Keratinocyte (primary cell): Measurements from ENCODE around the gene BCO1. TPM values are rescaled to one million over a fixed set of nuclear protein-coding genes. Genes with fewer than 3 reads are reported as not detected.

Experiments used
- DNase-seq: peaks from one replicate; pipeline ENCODE4 v3.0.0-alpha.2; 2011; ENCODE audit warnings: low read depth, missing footprints, low spot score
- FAIRE-seq: peaks from 2 replicates; lab custom pipeline; 2011; peaks lifted over from hg19 to GRCh38; lab: Jason Lieb, UNC
- H2AFZ ChIP-seq: 2 replicates; pipeline ENCODE4 v1.6.0; 2012; ENCODE audit warnings: low read length, control low read depth, inconsistent platforms; ENCODE audit not compliant: control insufficient read depth
- H3K27ac ChIP-seq: 2 replicates; pipeline ENCODE4 v1.5.1; 2011; ENCODE audit warnings: low read length; ENCODE audit not compliant: control insufficient read depth, insufficient read depth
- H3K27me3 ChIP-seq: 3 replicates; pipeline ENCODE4 v1.6.0; 2011; ENCODE audit warnings: low read length; ENCODE audit not compliant: control insufficient read depth, insufficient read depth; ENCODE audit errors: extremely low read depth
- H3K36me3 ChIP-seq, 2 experiments: 2 replicates in 1 of 2; 3 replicates in 1 of 2; pipeline ENCODE4 v1.5.1; 2011; ENCODE audit warnings: low read length in 2 of 2, mild to moderate bottlenecking in 1 of 2; ENCODE audit not compliant: control insufficient read depth in 2 of 2, insufficient read depth in 2 of 2; ENCODE audit errors: extremely low read depth in 1 of 2
- H3K4me1 ChIP-seq: 3 replicates; pipeline ENCODE4 v1.5.1; 2011; ENCODE audit warnings: low read length; ENCODE audit not compliant: control insufficient read depth, insufficient read depth; ENCODE audit errors: extremely low read depth
- H3K4me2 ChIP-seq: 3 replicates; pipeline ENCODE4 v1.6.0; 2011; ENCODE audit warnings: low read depth, low read length; ENCODE audit not compliant: control insufficient read depth, insufficient read depth; ENCODE audit errors: extremely low read depth
- H3K4me3 ChIP-seq, 3 experiments: fragments of 200-600 bp in 1 of 3; sonication (generic) in 1 of 3; 2 replicates in 2 of 3; 3 replicates in 1 of 3; pipeline ENCODE4 v1.5.1; 2011 to 2016; ENCODE audit warnings: low read length in 3 of 3, mild to moderate bottlenecking in 3 of 3, control low read depth in 2 of 3, inconsistent platforms in 1 of 3, low read depth in 1 of 3, mixed read lengths in 1 of 3, mixed run types in 1 of 3, moderate library complexity in 1 of 3; ENCODE audit not compliant: control insufficient read depth in 2 of 3, insufficient read depth in 2 of 3; ENCODE audit errors: extremely low read depth in 1 of 3
- H3K79me2 ChIP-seq: 2 replicates; pipeline ENCODE4 v1.6.0; 2012; ENCODE audit warnings: low read length; ENCODE audit not compliant: control insufficient read depth, insufficient read depth
- H3K9ac ChIP-seq: 3 replicates; pipeline ENCODE4 v1.6.0; 2011; ENCODE audit warnings: low read length; ENCODE audit not compliant: control insufficient read depth, insufficient read depth; ENCODE audit errors: extremely low read depth
- H3K9me1 ChIP-seq: 3 replicates; pipeline ENCODE4 v1.6.0; 2011; ENCODE audit warnings: low read length; ENCODE audit not compliant: control insufficient read depth, insufficient read depth; ENCODE audit errors: extremely low read depth
- H3K9me3 ChIP-seq: 2 replicates; pipeline ENCODE4 v1.5.1; 2012; ENCODE audit warnings: low read depth, low read length; ENCODE audit not compliant: control insufficient read depth
- H4K20me1 ChIP-seq: 3 replicates; pipeline ENCODE4 v1.6.0; 2011; ENCODE audit warnings: low read length; ENCODE audit not compliant: control insufficient read depth, insufficient read depth; ENCODE audit errors: extremely low read depth
- EZH2 ChIP-seq: IDR thresholded peaks from one replicate; pipeline ENCODE4 v1.6.1; 2012; ENCODE audit warnings: inconsistent platforms, mild to moderate bottlenecking, low read length, moderate library complexity
- dilution Hi-C: fragments of 300-500 bp; cut with MboI; formaldehyde crosslinking; loops from one replicate; pipeline ENCODE4 v1.7.0; 2020; ENCODE audit warnings: low sequenced_read_pairs; ENCODE audit not compliant: extremely low pct_ligation_motif_present
- polyA plus RNA-seq, 5 experiments: library from polyadenylated mRNA; depleted of rRNA in 3 of 5; stranded (reverse) in 3 of 5; stranded (forward) in 1 of 5; unstranded in 1 of 5; fragments of >200 nt; gene quantifications; 1 replicate in 1 of 5; 2 replicates in 3 of 5; 3 replicates in 1 of 5; pipeline versions ENCODE4 v1.2.1 to v1.2.3, GENCODE V29; 2011 to 2012; ENCODE audit warnings: missing spikeins in 2 of 5, low read depth in 1 of 5, low replicate concordance in 1 of 5
- TF ChIP-seq, protein P1 (sequence below), 3 experiments: IDR thresholded peaks in 1 of 3; conservative IDR thresholded peaks in 1 of 3; optimal IDR thresholded peaks in 1 of 3; 2 replicates in 2 of 3; 3 replicates in 1 of 3; pipeline versions ENCODE3 to v1.5.1; 2011; ENCODE audit warnings: low read length in 3 of 3, mild to moderate bottlenecking in 3 of 3, moderate library complexity in 2 of 3, control low read depth in 1 of 3, inconsistent platforms in 1 of 3; ENCODE audit not compliant: insufficient read depth in 2 of 3; ENCODE audit errors: extremely low read depth in 1 of 3

Gene BCO1
- polyA plus RNA-seq, 1 donor (not counting 4 experiments of a cell fraction or from before 2014, with no cell fraction given), result 0.07 TPM

DNA sequence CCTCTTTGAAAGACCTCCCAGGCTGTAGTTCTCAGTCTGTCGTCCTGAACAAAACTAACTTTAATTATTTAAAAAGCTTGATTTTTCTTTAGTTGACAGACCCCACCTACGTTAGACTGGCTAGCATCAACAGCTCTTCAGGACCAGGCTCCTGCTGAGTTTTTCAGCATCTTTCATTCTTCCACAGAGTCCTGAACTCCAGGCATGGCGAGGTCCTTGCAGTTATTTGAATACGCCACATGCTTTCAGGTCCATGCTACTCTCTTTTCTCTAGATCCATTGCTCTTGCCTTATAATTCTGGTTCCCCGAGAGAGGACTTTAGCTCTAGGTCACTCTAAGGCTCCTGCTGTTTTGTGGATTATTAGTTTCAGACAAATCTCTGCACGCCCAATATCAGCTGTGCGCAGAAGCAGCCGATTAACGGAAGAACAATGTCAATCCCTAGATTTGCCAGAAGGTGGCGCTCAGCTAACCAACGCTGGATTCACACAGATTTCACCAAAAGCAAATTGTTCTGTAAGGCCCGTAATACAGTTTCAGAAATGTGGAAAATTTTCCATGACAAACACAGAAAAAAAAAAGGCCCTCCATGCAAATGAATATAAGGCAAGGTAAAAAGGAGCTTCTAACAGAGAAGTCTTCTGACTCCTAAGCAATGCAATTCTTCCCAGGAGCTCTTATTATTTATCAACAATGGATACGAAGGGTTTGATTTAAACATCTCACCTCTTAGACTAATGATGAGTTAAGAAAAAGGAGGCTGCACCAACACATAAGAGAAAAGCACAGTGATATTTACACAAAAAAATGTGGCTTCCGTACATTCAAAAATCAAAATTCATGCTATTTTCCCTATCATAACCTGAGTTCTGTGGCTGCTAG, 33.5 kb upstream of the BCO1 start:
- FAIRE-seq (peak; percentile 86), DNase-seq (no peak)
- Histone ChIP-seq H3K4me2 (no peak overlapping the region), H3K79me2 (no peaks in the 10 kb centered on the region), H3K9me3 (no peaks in the 10 kb centered on the region), H3K9ac (no peak overlapping the region), H3K9me1 (no peaks in the 10 kb centered on the region), H3K27ac (no peak overlapping the region), H3K36me3 (no peaks in the 10 kb centered on the region), H3K4me3 (no peak overlapping the region), H4K20me1 (no peaks in the 10 kb centered on the region), H2AFZ (no peak overlapping the region), H3K4me1 (no peaks in the 10 kb centered on the region), H3K27me3 (peaks cover 16% of the 10 kb centered on the region)
- dilution Hi-C loops, result no loop called here
- TF ChIP-seq, protein P1, sequence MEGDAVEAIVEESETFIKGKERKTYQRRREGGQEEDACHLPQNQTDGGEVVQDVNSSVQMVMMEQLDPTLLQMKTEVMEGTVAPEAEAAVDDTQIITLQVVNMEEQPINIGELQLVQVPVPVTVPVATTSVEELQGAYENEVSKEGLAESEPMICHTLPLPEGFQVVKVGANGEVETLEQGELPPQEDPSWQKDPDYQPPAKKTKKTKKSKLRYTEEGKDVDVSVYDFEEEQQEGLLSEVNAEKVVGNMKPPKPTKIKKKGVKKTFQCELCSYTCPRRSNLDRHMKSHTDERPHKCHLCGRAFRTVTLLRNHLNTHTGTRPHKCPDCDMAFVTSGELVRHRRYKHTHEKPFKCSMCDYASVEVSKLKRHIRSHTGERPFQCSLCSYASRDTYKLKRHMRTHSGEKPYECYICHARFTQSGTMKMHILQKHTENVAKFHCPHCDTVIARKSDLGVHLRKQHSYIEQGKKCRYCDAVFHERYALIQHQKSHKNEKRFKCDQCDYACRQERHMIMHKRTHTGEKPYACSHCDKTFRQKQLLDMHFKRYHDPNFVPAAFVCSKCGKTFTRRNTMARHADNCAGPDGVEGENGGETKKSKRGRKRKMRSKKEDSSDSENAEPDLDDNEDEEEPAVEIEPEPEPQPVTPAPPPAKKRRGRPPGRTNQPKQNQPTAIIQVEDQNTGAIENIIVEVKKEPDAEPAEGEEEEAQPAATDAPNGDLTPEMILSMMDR (optimal IDR thresholded peaks at IDR 0.05 in 1 of 3, IDR thresholded peaks at IDR 0.05 in 1 of 3, conservative IDR thresholded peaks at IDR 0.05 in 1 of 3; ENCODE audit: extremely low read depth in 1 of 3, insufficient read depth in 2 of 3, low read length in 3 of 3), result peak; percentile 69 to 88 (median 79)
- TF ChIP-seq EZH2, result no peak

DNA sequence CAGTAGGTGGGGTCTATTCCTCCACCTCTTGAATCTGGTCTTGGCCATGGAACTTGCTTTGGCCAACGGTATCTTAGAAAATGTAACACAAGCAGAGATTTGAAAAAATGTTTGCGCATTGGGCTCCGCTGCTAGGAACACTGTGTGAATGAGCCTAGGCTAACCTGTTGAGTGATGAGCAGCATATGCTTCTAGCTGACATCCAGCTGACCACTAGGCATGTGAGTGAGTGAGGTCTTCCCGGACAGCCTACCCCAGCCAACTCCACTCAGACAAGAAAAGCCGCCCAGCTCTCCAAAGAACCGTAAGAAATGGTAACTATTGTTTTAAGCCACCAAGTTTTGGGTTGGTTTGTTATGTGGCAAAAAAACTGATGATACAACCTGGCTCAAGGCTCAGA, 31.4 kb upstream of the BCO1 start:
- H2AFZ ChIP-seq, result no peak overlapping the region
- FAIRE-seq (no peak), DNase-seq (no peak)
- no peak overlapping the region for H3K4me3 ChIP-seq
- TF ChIP-seq, protein P1 (optimal IDR thresholded peaks at IDR 0.05 in 1 of 3, IDR thresholded peaks at IDR 0.05 in 1 of 3, conservative IDR thresholded peaks at IDR 0.05 in 1 of 3; ENCODE audit: extremely low read depth in 1 of 3, insufficient read depth in 2 of 3, low read length in 3 of 3), result no peak
- TF ChIP-seq EZH2, result no peak
- H3K4me2 ChIP-seq, result no peak overlapping the region
- no peaks in the 10 kb centered on the region for H3K9me3 ChIP-seq
- H3K9me1 ChIP-seq, result no peaks in the 10 kb centered on the region
- H3K9ac ChIP-seq, result no peak overlapping the region
- no peaks in the 10 kb centered on the region for H4K20me1 ChIP-seq
- dilution Hi-C loops, result no loop called here
- H3K27me3 ChIP-seq, result peaks cover 16% of the 10 kb centered on the region
- H3K27ac ChIP-seq, result no peak overlapping the region
- H3K79me2 ChIP-seq, result no peaks in the 10 kb centered on the region
- no peaks in the 10 kb centered on the region for H3K36me3 ChIP-seq
- H3K4me1 ChIP-seq, result no peaks in the 10 kb centered on the region
